Astrocyte (in vitro differentiated cells and primary cell): ENCODE measurements around the gene OOSP3. TPM values are rescaled to one million over a fixed set of nuclear protein-coding genes. Genes with fewer than 3 reads are reported as not detected.

Source experiments
- DNase-seq: peaks from one replicate; pipeline ENCODE4 v3.0.0-alpha.2; 2010; ENCODE audit warnings: low read depth
- FAIRE-seq: peaks from 2 replicates; lab custom pipeline; 2011; peaks lifted over from hg19 to GRCh38; lab: Jason Lieb, UNC
- H2AFZ ChIP-seq: 2 replicates; pipeline ENCODE4 v1.6.0; 2012; ENCODE audit warnings: low read depth, low read length, inconsistent platforms
- H3K27ac ChIP-seq: 2 replicates; pipeline ENCODE4 v1.5.1; 2011; ENCODE audit warnings: low read depth, low read length, inconsistent platforms
- H3K27me3 ChIP-seq: 2 replicates; pipeline ENCODE4 v1.6.0; 2011; ENCODE audit warnings: low read length, inconsistent platforms; ENCODE audit not compliant: insufficient read depth
- H3K36me3 ChIP-seq: 2 replicates; pipeline ENCODE4 v1.5.1; 2011; ENCODE audit warnings: low read length, inconsistent platforms; ENCODE audit not compliant: insufficient read depth
- H3K4me1 ChIP-seq: 2 replicates; pipeline ENCODE4 v1.5.1; 2011; ENCODE audit warnings: low read length, inconsistent platforms; ENCODE audit not compliant: insufficient read depth
- H3K4me2 ChIP-seq: 2 replicates; pipeline ENCODE4 v1.6.0; 2012; ENCODE audit warnings: low read length, inconsistent platforms
- H3K4me3 ChIP-seq: 2 replicates; pipeline ENCODE4 v1.5.1; 2011; ENCODE audit warnings: low read depth, mild to moderate bottlenecking, low read length, inconsistent platforms; ENCODE audit not compliant: insufficient read depth
- H3K79me2 ChIP-seq: 2 replicates; pipeline ENCODE4 v1.6.0; 2012; ENCODE audit warnings: mild to moderate bottlenecking, low read length, inconsistent platforms; ENCODE audit not compliant: insufficient read depth
- H3K9ac ChIP-seq: 2 replicates; pipeline ENCODE4 v1.6.0; 2012; ENCODE audit warnings: mild to moderate bottlenecking, low read length, inconsistent platforms
- H3K9me3 ChIP-seq: 2 replicates; pipeline ENCODE4 v1.5.1; 2012; ENCODE audit warnings: low read depth, mild to moderate bottlenecking, low read length, inconsistent platforms; ENCODE audit not compliant: insufficient read depth
- H4K20me1 ChIP-seq: 2 replicates; pipeline ENCODE4 v1.6.0; 2012; ENCODE audit warnings: low read length, inconsistent platforms; ENCODE audit not compliant: insufficient read depth
- H3K27ac Mint-ChIP-seq: one replicate; pipeline ENCODE4 v1.8.0; 2021; ENCODE audit warnings: mild to moderate bottlenecking, mixed read lengths; ENCODE audit not compliant: unreplicated experiment
- H3K27me3 Mint-ChIP-seq: one replicate; pipeline ENCODE4 v1.8.0; 2021; ENCODE audit warnings: low read depth, mixed read lengths; ENCODE audit not compliant: unreplicated experiment
- H3K36me3 Mint-ChIP-seq: one replicate; pipeline ENCODE4 v1.8.0; 2021; ENCODE audit warnings: low read depth, mixed read lengths; ENCODE audit not compliant: unreplicated experiment
- H3K4me1 Mint-ChIP-seq: one replicate; pipeline ENCODE4 v1.8.0; 2021; ENCODE audit warnings: low read depth, mixed read lengths; ENCODE audit not compliant: unreplicated experiment
- H3K4me3 Mint-ChIP-seq: one replicate; pipeline ENCODE4 v1.8.0; 2021; ENCODE audit warnings: mild to moderate bottlenecking, moderate library complexity, mixed read lengths; ENCODE audit not compliant: unreplicated experiment
- H3K9me3 Mint-ChIP-seq: one replicate; pipeline ENCODE4 v1.8.0; 2021; ENCODE audit warnings: mild to moderate bottlenecking, mixed read lengths; ENCODE audit not compliant: unreplicated experiment
- EZH2 ChIP-seq: IDR thresholded peaks from 2 replicates; pipeline ENCODE4 v1.6.1; 2012; ENCODE audit warnings: mild to moderate bottlenecking, low read length, inconsistent platforms; ENCODE audit not compliant: insufficient read depth
- total RNA-seq: library from RNA; stranded (reverse); gene quantifications from 2 replicates; pipeline ENCODE4 v1.2.1, GENCODE V29; 2021
- TF ChIP-seq, protein P1 (sequence below): IDR thresholded peaks from 2 replicates; pipeline ENCODE4 v1.5.1; 2011; ENCODE audit warnings: low read depth, mild to moderate bottlenecking, inconsistent platforms, low read length, moderate library complexity; ENCODE audit not compliant: insufficient read depth

OOSP3 gene
- total RNA-seq, 1 donor from 2014 or later, result not detected

- Histone ChIP-seq H4K20me1 (no peaks in the 10 kb centered on the region), H3K4me1 (peaks cover 2% of the 10 kb centered on the region), H3K9ac (no peak overlapping the region), H2AFZ (no peak overlapping the region), H3K27me3 (no peaks in the 10 kb centered on the region), H3K36me3 (no peaks in the 10 kb centered on the region), H3K4me2 (no peak overlapping the region), H3K27ac (no peak overlapping the region), H3K9me3 (no peaks in the 10 kb centered on the region), H3K4me3 (no peak overlapping the region), H3K79me2 (no peaks in the 10 kb centered on the region)
- H3K4me3 Mint-ChIP-seq, result no peak overlapping the region
- no peak overlapping the region for H3K27ac Mint-ChIP-seq
- TF ChIP-seq EZH2, result no peak
- no peak for DNase-seq
- H3K9me3 Mint-ChIP-seq, result peaks cover 7% of the 10 kb centered on the region
- H3K27me3 Mint-ChIP-seq, result no peaks in the 10 kb centered on the region
- H3K36me3 Mint-ChIP-seq, result no peaks in the 10 kb centered on the region
- peaks cover 9% of the 10 kb centered on the region for H3K4me1 Mint-ChIP-seq
- no peak for FAIRE-seq
These were observed 16.0 kb downstream of the OOSP3 start for GRCh38 chr11:59894616-59895015.

- H3K4me2 ChIP-seq, result no peak overlapping the region
- Mint-ChIP-seq H3K27ac (peak overlapping the region; percentile 47), H3K27me3 (no peaks in the 10 kb centered on the region), H3K4me3 (no peak overlapping the region), H3K36me3 (no peaks in the 10 kb centered on the region), H3K4me1 (peaks cover 14% of the 10 kb centered on the region), H3K9me3 (peaks cover 3% of the 10 kb centered on the region)
- no peak overlapping the region for H3K4me3 ChIP-seq
- no peaks in the 10 kb centered on the region for H4K20me1 ChIP-seq
- no peak overlapping the region for H3K27ac ChIP-seq
- H3K4me1 ChIP-seq, result peaks cover 4% of the 10 kb centered on the region
- H3K9ac ChIP-seq, result no peak overlapping the region
- DNase-seq (no peak), FAIRE-seq (no peak)
- H3K9me3 ChIP-seq, result no peaks in the 10 kb centered on the region
- H3K79me2 ChIP-seq, result no peaks in the 10 kb centered on the region
- TF ChIP-seq, protein P1, sequence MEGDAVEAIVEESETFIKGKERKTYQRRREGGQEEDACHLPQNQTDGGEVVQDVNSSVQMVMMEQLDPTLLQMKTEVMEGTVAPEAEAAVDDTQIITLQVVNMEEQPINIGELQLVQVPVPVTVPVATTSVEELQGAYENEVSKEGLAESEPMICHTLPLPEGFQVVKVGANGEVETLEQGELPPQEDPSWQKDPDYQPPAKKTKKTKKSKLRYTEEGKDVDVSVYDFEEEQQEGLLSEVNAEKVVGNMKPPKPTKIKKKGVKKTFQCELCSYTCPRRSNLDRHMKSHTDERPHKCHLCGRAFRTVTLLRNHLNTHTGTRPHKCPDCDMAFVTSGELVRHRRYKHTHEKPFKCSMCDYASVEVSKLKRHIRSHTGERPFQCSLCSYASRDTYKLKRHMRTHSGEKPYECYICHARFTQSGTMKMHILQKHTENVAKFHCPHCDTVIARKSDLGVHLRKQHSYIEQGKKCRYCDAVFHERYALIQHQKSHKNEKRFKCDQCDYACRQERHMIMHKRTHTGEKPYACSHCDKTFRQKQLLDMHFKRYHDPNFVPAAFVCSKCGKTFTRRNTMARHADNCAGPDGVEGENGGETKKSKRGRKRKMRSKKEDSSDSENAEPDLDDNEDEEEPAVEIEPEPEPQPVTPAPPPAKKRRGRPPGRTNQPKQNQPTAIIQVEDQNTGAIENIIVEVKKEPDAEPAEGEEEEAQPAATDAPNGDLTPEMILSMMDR, result no peak
- no peak for TF ChIP-seq EZH2
- H3K27me3 ChIP-seq, result no peaks in the 10 kb centered on the region
- H2AFZ ChIP-seq, result no peak overlapping the region
- no peaks in the 10 kb centered on the region for H3K36me3 ChIP-seq
These were observed 19.5 kb downstream of the OOSP3 start for GRCh38 chr11:59898046-59898445.

GRCh38 chr11:59898650-59899049, 20.1 kb downstream of the OOSP3 start:
- no peaks in the 10 kb centered on the region for H3K27me3 Mint-ChIP-seq
- H3K36me3 ChIP-seq, result no peaks in the 10 kb centered on the region
- no peak overlapping the region for H3K4me2 ChIP-seq
- no peak overlapping the region for H2AFZ ChIP-seq
- no peak overlapping the region for H3K9ac ChIP-seq
- H3K79me2 ChIP-seq, result no peaks in the 10 kb centered on the region
- no peak for TF ChIP-seq EZH2
- TF ChIP-seq, protein P1, result no peak
- no peaks in the 10 kb centered on the region for H4K20me1 ChIP-seq
- H3K27me3 ChIP-seq, result no peaks in the 10 kb centered on the region
- peaks cover 4% of the 10 kb centered on the region for H3K4me1 ChIP-seq
- no peak overlapping the region for H3K27ac ChIP-seq
- peaks cover 3% of the 10 kb centered on the region for H3K9me3 Mint-ChIP-seq
- no peak overlapping the region for H3K4me3 Mint-ChIP-seq
- no peak overlapping the region for H3K4me3 ChIP-seq
- no peaks in the 10 kb centered on the region for H3K36me3 Mint-ChIP-seq
- DNase-seq, result no peak
- H3K9me3 ChIP-seq, result no peaks in the 10 kb centered on the region
- H3K4me1 Mint-ChIP-seq, result peaks cover 14% of the 10 kb centered on the region
- H3K27ac Mint-ChIP-seq, result no peak overlapping the region
- no peak for FAIRE-seq
